GM12875 (cell line): ENCODE measurements around the gene USH2A.

ENCODE experiments used
- H3K4me3 ChIP-seq: one replicate; pipeline ENCODE4 v1.5.1; 2011; ENCODE audit warnings: low read depth, low read length, control low read depth
- TF ChIP-seq, protein P1 (sequence below): IDR thresholded peaks from 2 replicates; pipeline ENCODE4 v1.5.1; 2011; ENCODE audit warnings: low read depth, mild to moderate bottlenecking, control low read depth, inconsistent platforms, low read length, moderate library complexity, borderline replicate concordance; ENCODE audit not compliant: insufficient read depth

The USH2A gene

GRCh38 chr1:216325946-216326345, 97.3 kb downstream of the USH2A start:
- TF ChIP-seq, protein P1, sequence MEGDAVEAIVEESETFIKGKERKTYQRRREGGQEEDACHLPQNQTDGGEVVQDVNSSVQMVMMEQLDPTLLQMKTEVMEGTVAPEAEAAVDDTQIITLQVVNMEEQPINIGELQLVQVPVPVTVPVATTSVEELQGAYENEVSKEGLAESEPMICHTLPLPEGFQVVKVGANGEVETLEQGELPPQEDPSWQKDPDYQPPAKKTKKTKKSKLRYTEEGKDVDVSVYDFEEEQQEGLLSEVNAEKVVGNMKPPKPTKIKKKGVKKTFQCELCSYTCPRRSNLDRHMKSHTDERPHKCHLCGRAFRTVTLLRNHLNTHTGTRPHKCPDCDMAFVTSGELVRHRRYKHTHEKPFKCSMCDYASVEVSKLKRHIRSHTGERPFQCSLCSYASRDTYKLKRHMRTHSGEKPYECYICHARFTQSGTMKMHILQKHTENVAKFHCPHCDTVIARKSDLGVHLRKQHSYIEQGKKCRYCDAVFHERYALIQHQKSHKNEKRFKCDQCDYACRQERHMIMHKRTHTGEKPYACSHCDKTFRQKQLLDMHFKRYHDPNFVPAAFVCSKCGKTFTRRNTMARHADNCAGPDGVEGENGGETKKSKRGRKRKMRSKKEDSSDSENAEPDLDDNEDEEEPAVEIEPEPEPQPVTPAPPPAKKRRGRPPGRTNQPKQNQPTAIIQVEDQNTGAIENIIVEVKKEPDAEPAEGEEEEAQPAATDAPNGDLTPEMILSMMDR = no peak
- H3K4me3 ChIP-seq = no peak overlapping the region

GRCh38 chr1:216325336-216325735, 97.9 kb downstream of the USH2A start:
- H3K4me3 ChIP-seq = no peak overlapping the region
- TF ChIP-seq, protein P1 = no peak

GRCh38 chr1:216323344-216323743, 99.9 kb downstream of the USH2A start:
- H3K4me3 ChIP-seq = no peak overlapping the region
- TF ChIP-seq, protein P1 = no peak

GRCh38 chr1:216314379-216315095, 108.7 kb downstream of the USH2A start:
- TF ChIP-seq, protein P1 = no peak
- no peak overlapping the region for H3K4me3 ChIP-seq

GRCh38 chr1:216310776-216311175, 112.5 kb downstream of the USH2A start:
- H3K4me3 ChIP-seq = no peak overlapping the region
- TF ChIP-seq, protein P1 = peak; percentile 56

DNA sequence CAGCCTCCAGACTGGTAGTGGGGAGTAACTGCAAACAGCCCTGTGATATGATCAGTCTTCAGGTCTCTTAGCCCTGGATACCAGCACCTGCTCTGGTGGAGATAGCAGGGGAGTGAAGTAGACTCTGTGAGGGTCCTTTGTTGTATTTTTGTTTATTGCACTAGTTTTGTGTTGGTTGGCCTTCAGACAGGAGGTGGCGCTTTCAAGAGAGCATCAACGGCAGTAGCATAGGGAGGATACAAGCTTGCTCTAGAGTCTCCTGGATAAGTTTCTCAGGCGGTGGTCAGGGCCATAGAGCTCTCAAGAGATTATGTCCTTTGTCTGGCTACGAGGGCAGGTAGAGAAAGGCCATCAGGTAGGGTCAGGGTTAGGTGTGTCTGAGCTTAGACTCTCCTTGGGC, 116.4 kb downstream of the USH2A start:
- TF ChIP-seq, protein P1 = no peak
- no peak overlapping the region for H3K4me3 ChIP-seq

- no peak overlapping the region for H3K4me3 ChIP-seq
- TF ChIP-seq, protein P1 = no peak
Measured at GRCh38 chr1:216303690-216304089, 119.6 kb downstream of the USH2A start.
